Measurements from ENCODE around the gene SULT1B1.

The SULT1B1 gene

GRCh38 chr4:69757464-69757863, 3.0 kb downstream of the SULT1B1 start:
- Histone ChIP-seq H4K20me1 (ENCODE audit: insufficient read depth, low read length) (no peaks in the 10 kb centered on the region), H3K27me3 (replicated peaks; ENCODE audit: insufficient read depth, low read length) (no peaks in the 10 kb centered on the region), H3K9me2 (replicated peaks; ENCODE audit: insufficient read depth, low read length) (no peaks in the 10 kb centered on the region), H3K9me3 (replicated peaks; ENCODE audit: insufficient read depth, low read length) (no peaks in the 10 kb centered on the region), H3K27ac (ENCODE audit: low read length) (no peak overlapping the region), H3K9ac (ENCODE audit: low read length) (no peak overlapping the region), H3K36me3 (replicated peaks; ENCODE audit: insufficient read depth, low read length) (no peaks in the 10 kb centered on the region), H3K4me3 (ENCODE audit: low read length) (no peak overlapping the region), H3F3A (ENCODE audit: insufficient read depth, low read length) (no peaks in the 10 kb centered on the region), H3K79me2 (ENCODE audit: low read length) (no peaks in the 10 kb centered on the region), H2AFZ (ENCODE audit: low read length) (no peak overlapping the region), H3K4me1 (ENCODE audit: low read length) (no peaks in the 10 kb centered on the region), H3K4me2 (ENCODE audit: low read depth, low read length) (no peak overlapping the region)
- TF ChIP-seq EZH2 (optimal IDR thresholded peaks at IDR 0.05; ENCODE audit: low read depth, low read length) (no peak), CTCF (IDR thresholded peaks at IDR 0.05; ENCODE audit: low read length) (no peak), EZH2phosphoT487 (IDR thresholded peaks at IDR 0.05; ENCODE audit: low read length) (no peak)
- no peak for DNase-seq

- H3K27ac ChIP-seq (ENCODE audit: low read length): no peak overlapping the region
- H2AFZ ChIP-seq (ENCODE audit: low read length): no peak overlapping the region
- no peaks in the 10 kb centered on the region for H3K36me3 ChIP-seq (replicated peaks; ENCODE audit: insufficient read depth, low read length)
- H3K9me3 ChIP-seq (replicated peaks; ENCODE audit: insufficient read depth, low read length): no peaks in the 10 kb centered on the region
- DNase-seq: no peak
- H3K4me3 ChIP-seq (ENCODE audit: low read length): no peak overlapping the region
- H3K79me2 ChIP-seq (ENCODE audit: low read length): no peaks in the 10 kb centered on the region
- TF ChIP-seq EZH2phosphoT487 (IDR thresholded peaks at IDR 0.05; ENCODE audit: low read length) (no peak), CTCF (IDR thresholded peaks at IDR 0.05; ENCODE audit: low read length) (no peak), EZH2 (optimal IDR thresholded peaks at IDR 0.05; ENCODE audit: low read depth, low read length) (no peak)
- H3F3A ChIP-seq (ENCODE audit: insufficient read depth, low read length): no peaks in the 10 kb centered on the region
- no peaks in the 10 kb centered on the region for H3K27me3 ChIP-seq (replicated peaks; ENCODE audit: insufficient read depth, low read length)
- no peak overlapping the region for H3K4me2 ChIP-seq (ENCODE audit: low read depth, low read length)
- H4K20me1 ChIP-seq (ENCODE audit: insufficient read depth, low read length): no peaks in the 10 kb centered on the region
- no peaks in the 10 kb centered on the region for H3K4me1 ChIP-seq (ENCODE audit: low read length)
- no peaks in the 10 kb centered on the region for H3K9me2 ChIP-seq (replicated peaks; ENCODE audit: insufficient read depth, low read length)
- no peak overlapping the region for H3K9ac ChIP-seq (ENCODE audit: low read length)
These were observed 5.4 kb downstream of the SULT1B1 start for GRCh38 chr4:69754926-69755580.

- H3K9me2 ChIP-seq (replicated peaks; ENCODE audit: insufficient read depth, low read length): no peaks in the 10 kb centered on the region
- TF ChIP-seq EZH2phosphoT487 (IDR thresholded peaks at IDR 0.05; ENCODE audit: low read length) (no peak), CTCF (IDR thresholded peaks at IDR 0.05; ENCODE audit: low read length) (no peak), EZH2 (optimal IDR thresholded peaks at IDR 0.05; ENCODE audit: low read depth, low read length) (no peak)
- H4K20me1 ChIP-seq (ENCODE audit: insufficient read depth, low read length): no peaks in the 10 kb centered on the region
- no peak overlapping the region for H3K4me2 ChIP-seq (ENCODE audit: low read depth, low read length)
- no peak overlapping the region for H3K4me3 ChIP-seq (ENCODE audit: low read length)
- no peak overlapping the region for H3K9ac ChIP-seq (ENCODE audit: low read length)
- H3K27ac ChIP-seq (ENCODE audit: low read length): no peak overlapping the region
- H3K9me3 ChIP-seq (replicated peaks; ENCODE audit: insufficient read depth, low read length): no peaks in the 10 kb centered on the region
- no peaks in the 10 kb centered on the region for H3K36me3 ChIP-seq (replicated peaks; ENCODE audit: insufficient read depth, low read length)
- no peak for DNase-seq
- H3K27me3 ChIP-seq (replicated peaks; ENCODE audit: insufficient read depth, low read length): no peaks in the 10 kb centered on the region
- H2AFZ ChIP-seq (ENCODE audit: low read length): no peak overlapping the region
- no peaks in the 10 kb centered on the region for H3K4me1 ChIP-seq (ENCODE audit: low read length)
- H3K79me2 ChIP-seq (ENCODE audit: low read length): no peaks in the 10 kb centered on the region
- no peaks in the 10 kb centered on the region for H3F3A ChIP-seq (ENCODE audit: insufficient read depth, low read length)
These were observed 6.7 kb downstream of the SULT1B1 start for GRCh38 chr4:69753686-69754085.
